H9 (cell line): Measurements from ENCODE around the gene ABHD14A. TPM values are rescaled to one million over a fixed set of nuclear protein-coding genes. Genes with fewer than 3 reads are reported as not detected.

Experiments used
- DNase-seq: peaks from one replicate; pipeline ENCODE4 v3.0.0-alpha.2; 2017
- H2AFZ ChIP-seq: one replicate; pipeline ENCODE4 v1.6.1; 2013; ENCODE audit warnings: mild to moderate bottlenecking, low read length, control low read depth, moderate library complexity
- H2AK5ac ChIP-seq: 2 replicates; pipeline ENCODE4 v1.6.1; 2013; ENCODE audit warnings: low read length, control low read depth, mixed read lengths; ENCODE audit not compliant: insufficient read length
- H2BK120ac ChIP-seq: one replicate; pipeline ENCODE4 v1.6.1; 2013; ENCODE audit warnings: low read depth, mild to moderate bottlenecking, low read length, control low read depth, inconsistent platforms; ENCODE audit not compliant: poor library complexity, severe bottlenecking
- H2BK12ac ChIP-seq: 2 replicates; pipeline ENCODE4 v1.6.1; 2013; ENCODE audit warnings: low read length, control low read depth, mixed read lengths, low read depth; ENCODE audit not compliant: insufficient read length
- H2BK15ac ChIP-seq: 2 replicates; pipeline ENCODE4 v1.6.1; 2013; ENCODE audit warnings: low read depth, low read length, control low read depth
- H2BK20ac ChIP-seq: one replicate; pipeline ENCODE4 v1.6.1; 2013; ENCODE audit warnings: low read depth, mild to moderate bottlenecking, low read length, control low read depth, inconsistent platforms; ENCODE audit not compliant: poor library complexity, severe bottlenecking
- H2BK5ac ChIP-seq: 2 replicates; pipeline ENCODE4 v1.6.1; 2013; ENCODE audit warnings: low read length, control low read depth, mixed read lengths; ENCODE audit not compliant: insufficient read length
- H3K14ac ChIP-seq: 2 replicates; pipeline ENCODE4 v1.6.1; 2013; ENCODE audit warnings: low read length, control low read depth; ENCODE audit not compliant: insufficient read depth
- H3K18ac ChIP-seq: 2 replicates; pipeline ENCODE4 v1.6.1; 2013; ENCODE audit warnings: low read depth, mild to moderate bottlenecking, mixed read lengths, low read length, control low read depth; ENCODE audit not compliant: insufficient read length
- H3K23ac ChIP-seq: 2 replicates; pipeline ENCODE4 v1.6.1; 2013; ENCODE audit warnings: low read length, control low read depth, mixed read lengths, low read depth; ENCODE audit not compliant: insufficient read length
- H3K23me2 ChIP-seq: 2 replicates; pipeline ENCODE4 v1.6.1; 2013; ENCODE audit warnings: low read depth, mild to moderate bottlenecking, mixed read lengths, low read length, control low read depth; ENCODE audit not compliant: insufficient read length, poor library complexity, severe bottlenecking
- H3K27ac ChIP-seq: 2 replicates; pipeline ENCODE4 v1.5.1; 2013; ENCODE audit warnings: low read length, control low read depth, mixed read lengths, low read depth; ENCODE audit not compliant: insufficient read length
- H3K27me3 ChIP-seq: 2 replicates; pipeline ENCODE4 v1.6.1; 2013; ENCODE audit warnings: low read length, control low read depth, inconsistent platforms; ENCODE audit not compliant: insufficient read depth
- H3K4ac ChIP-seq: 2 replicates; pipeline ENCODE4 v1.6.1; 2013; ENCODE audit warnings: low read depth, mild to moderate bottlenecking, control low read depth, inconsistent platforms, low read length, moderate library complexity
- H3K4me1 ChIP-seq: 2 replicates; pipeline ENCODE4 v1.6.1; 2013; ENCODE audit warnings: low read length, control low read depth, inconsistent platforms; ENCODE audit not compliant: insufficient read depth
- H3K4me2 ChIP-seq: 2 replicates; pipeline ENCODE4 v1.6.1; 2013; ENCODE audit warnings: low read length, control low read depth, mixed read lengths; ENCODE audit not compliant: insufficient read length, insufficient read depth
- H3K56ac ChIP-seq: 2 replicates; pipeline ENCODE4 v1.6.1; 2013; ENCODE audit warnings: low read depth, mild to moderate bottlenecking, mixed read lengths, low read length, control low read depth; ENCODE audit not compliant: insufficient read length
- H3K79me1 ChIP-seq: 2 replicates; pipeline ENCODE4 v1.6.1; 2013; ENCODE audit warnings: low read depth, mild to moderate bottlenecking, moderate library complexity, low read length, control low read depth, inconsistent platforms; ENCODE audit not compliant: insufficient read depth, poor library complexity, severe bottlenecking
- H3K79me2 ChIP-seq: 2 replicates; pipeline ENCODE4 v1.6.1; 2013; ENCODE audit warnings: low read length, control low read depth, inconsistent platforms; ENCODE audit not compliant: insufficient read depth
- H3K9ac ChIP-seq: 2 replicates; pipeline ENCODE4 v1.6.1; 2013; ENCODE audit warnings: low read length, control low read depth, mixed read lengths; ENCODE audit not compliant: insufficient read length; ENCODE audit errors: extremely low read depth
- H3K9me3 ChIP-seq: one replicate; pipeline ENCODE4 v1.6.1; 2013; ENCODE audit warnings: low read depth, low read length, inconsistent platforms; ENCODE audit not compliant: control insufficient read depth
- H3T11ph ChIP-seq: one replicate; pipeline ENCODE4 v1.6.1; 2013; ENCODE audit warnings: mild to moderate bottlenecking, low read length, control low read depth, inconsistent platforms
- H4K20me1 ChIP-seq: one replicate; pipeline ENCODE4 v1.6.1; 2013; ENCODE audit not compliant: control insufficient read depth, insufficient read length, insufficient read depth
- H4K5ac ChIP-seq: 2 replicates; pipeline ENCODE4 v1.6.1; 2013; ENCODE audit warnings: low read depth, mild to moderate bottlenecking, mixed read lengths, low read length, control low read depth; ENCODE audit not compliant: insufficient read length
- H4K8ac ChIP-seq: replicated peaks from 2 replicates; pipeline ENCODE4 v1.6.1; 2013; ENCODE audit warnings: low read length, control low read depth, mixed read lengths, low read depth; ENCODE audit not compliant: insufficient read length
- H4K91ac ChIP-seq: 2 replicates; pipeline ENCODE4 v1.6.1; 2013; ENCODE audit warnings: low read depth, mild to moderate bottlenecking, moderate library complexity, mixed read lengths, low read length, control low read depth; ENCODE audit not compliant: insufficient read length
- H3K27ac Mint-ChIP-seq, 3 experiments: 2 replicates in 2 of 3; 3 replicates in 1 of 3; pipeline ENCODE4 v1.8.0; 2020 to 2021; ENCODE audit warnings: mixed read lengths in 3 of 3, mild to moderate bottlenecking in 1 of 3, moderate library complexity in 1 of 3
- H3K27me3 Mint-ChIP-seq: 2 replicates; pipeline ENCODE4 v1.8.0; 2021; ENCODE audit warnings: low read depth, mild to moderate bottlenecking, moderate library complexity, mixed read lengths
- H3K36me3 Mint-ChIP-seq, 3 experiments: 2 replicates in 2 of 3; 3 replicates in 1 of 3; pipeline ENCODE4 v1.8.0; 2020 to 2021; ENCODE audit warnings: low read depth in 3 of 3, mixed read lengths in 3 of 3; ENCODE audit not compliant: insufficient read depth in 1 of 3
- H3K4me1 Mint-ChIP-seq, 2 experiments: 2 replicates each; pipeline ENCODE4 v1.8.0; 2020; ENCODE audit warnings: mixed read lengths in 2 of 2
- H3K4me3 Mint-ChIP-seq, 2 experiments: 2 replicates in 1 of 2; 3 replicates in 1 of 2; pipeline ENCODE4 v1.8.0; 2020 to 2021; ENCODE audit warnings: mild to moderate bottlenecking in 2 of 2, mixed read lengths in 2 of 2, moderate library complexity in 1 of 2
- H3K9me3 Mint-ChIP-seq, 2 experiments: 2 replicates in 1 of 2; 3 replicates in 1 of 2; pipeline ENCODE4 v1.8.0; 2020; ENCODE audit warnings: mild to moderate bottlenecking in 2 of 2, mixed read lengths in 2 of 2, moderate library complexity in 1 of 2
- CTCF ChIP-seq: fragments of 200-600 bp; sonication (generic); conservative IDR thresholded peaks from 3 replicates; pipeline ENCODE4 v1.8.0; 2021; ENCODE audit warnings: antibody characterized with exemption, mild to moderate bottlenecking
- WGBS: extraction: QIAGEN DNeasy Blood & Tissue Kit; methylation state at CpG from one replicate; pipeline ENCODE4 v1.1.7; 2013; ENCODE audit warnings: missing lambda C conversion rate, low lambda C conversion rate, mixed read lengths; ENCODE audit not compliant: insufficient read length; ENCODE audit errors: extremely low coverage; 5-methylcytosine and 5-hydroxymethylcytosine counted together
- total RNA-seq: library from RNA; stranded (reverse); gene quantifications from 2 replicates; pipeline ENCODE4 v1.2.1, GENCODE V29; 2021

Gene ABHD14A
- total RNA-seq, 1 experiment from 2014 or later = 3.1 TPM

- no peak within 1 kb of the TSS for H2AFZ ChIP-seq
- peak within 1 kb of the TSS; percentile 77 for H3K14ac ChIP-seq
- no peak within 1 kb of the TSS for H3K4ac ChIP-seq
- no peak within 1 kb of the TSS for H2AK5ac ChIP-seq
- no peaks in the 10 kb centered on the region for H3K9me3 ChIP-seq
- H3K23ac ChIP-seq = no peak within 1 kb of the TSS
- no peak within 1 kb of the TSS for H2BK5ac ChIP-seq
- H3K18ac ChIP-seq = peak within 1 kb of the TSS; percentile 44
- no peak within 1 kb of the TSS for H2BK20ac ChIP-seq
- H2BK120ac ChIP-seq = no peak within 1 kb of the TSS
- H2BK12ac ChIP-seq = no peak within 1 kb of the TSS
- H3K79me2 ChIP-seq = no peaks in the 10 kb centered on the region
- DNase-seq = peak; percentile 91
- no CpG with 5 or more reads among the region's 68 CpGs for WGBS
- peaks cover 11 to 22% of the 10 kb centered on the region in 2 experiments for H3K4me1 Mint-ChIP-seq
- H2BK15ac ChIP-seq = no peak within 1 kb of the TSS
- H3K27me3 Mint-ChIP-seq = peaks cover 1% of the 10 kb centered on the region; the same call in 1 of the 2 replicates
- H4K20me1 ChIP-seq = peaks cover 3% of the 10 kb centered on the region
- peaks cover 6% of the 10 kb centered on the region for H3K23me2 ChIP-seq
- peak within 1 kb of the TSS; percentile 86 for H3K4me2 ChIP-seq
- no peaks in the 10 kb centered on the region for H3K27me3 ChIP-seq
- no peak within 1 kb of the TSS for H4K8ac ChIP-seq
- H3K27ac ChIP-seq = no peak within 1 kb of the TSS
- H3K79me1 ChIP-seq = no peaks in the 10 kb centered on the region
- peak within 1 kb of the TSS; percentile 31 for H3K9ac ChIP-seq
- peak within 1 kb of the TSS; percentile 47 for H4K91ac ChIP-seq
- peak within 1 kb of the TSS; percentile 70 to 99 (median 95); a peak in 6 of 7 replicates for H3K27ac Mint-ChIP-seq
- peak within 1 kb of the TSS; percentile 68 to 88 for H3K4me3 Mint-ChIP-seq
- no peak; the same call in 2 of the 3 replicates for TF ChIP-seq CTCF
- H3K56ac ChIP-seq = no peak within 1 kb of the TSS
- peaks cover 3% of the 10 kb centered on the region; the same call in 1 of the 2 replicates for H3K4me1 ChIP-seq
- H3K36me3 Mint-ChIP-seq = peaks cover 0 to 3% (median 2%) of the 10 kb centered on the region in 3 experiments; a peak in 4 of 7 replicates
- peak within 1 kb of the TSS; percentile 36 for H4K5ac ChIP-seq
- peaks cover 0 to 2% of the 10 kb centered on the region in 2 experiments; a peak in 2 of 5 replicates for H3K9me3 Mint-ChIP-seq
- no peak within 1 kb of the TSS for H3T11ph ChIP-seq
Measured at GRCh38 chr3:51982838-51983577, 8.1 kb downstream of the ABHD14A start, which contains the start of gene ACY1. TSS of gene ACY1 (plus strand) at chr3:51983535. CDS start at chr3:51984065, 530 bp downstream.
